ENCODE data around the gene KCND3. TPM values are rescaled to one million over a fixed set of nuclear protein-coding genes. Genes with fewer than 3 reads are reported as not detected.

KCND3 gene
- total RNA-seq, 2 experiments from 2014 or later: not detected

DNA sequence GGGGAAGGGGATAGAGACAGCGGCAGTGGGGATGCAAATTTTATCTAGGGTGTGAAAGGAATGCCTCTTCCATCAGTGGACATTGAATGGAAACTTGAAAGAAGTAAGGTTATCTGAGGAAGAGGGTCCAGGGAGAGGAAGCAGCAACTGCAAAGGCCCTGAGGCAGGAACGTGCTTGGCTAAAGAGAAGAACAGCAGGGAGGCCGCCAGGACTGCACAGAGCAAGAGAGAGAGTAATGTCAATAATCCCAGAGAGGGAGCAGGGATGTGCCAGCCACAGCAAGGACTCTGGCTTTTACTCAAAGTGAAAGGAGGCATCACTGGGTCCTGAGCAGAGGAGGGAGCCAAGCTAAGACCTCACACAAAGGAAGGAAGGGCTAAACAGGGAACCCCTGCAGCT lies 50.9 kb downstream of the KCND3 start:
- ATAC-seq (ENCODE audit: low read depth) (no peak), DNase-seq (no peak)
- H3K4me1 Mint-ChIP-seq: no peaks in the 10 kb centered on the region
- POLR2A ChIA-PET: no interaction called here
- peaks cover 2% of the 10 kb centered on the region for H3K27me3 Mint-ChIP-seq
- no peak overlapping the region for H3K4me3 Mint-ChIP-seq
- no peak overlapping the region for H3K27ac Mint-ChIP-seq
- H3K9me3 Mint-ChIP-seq: no peaks in the 10 kb centered on the region
- no peaks in the 10 kb centered on the region for H3K36me3 Mint-ChIP-seq

DNA sequence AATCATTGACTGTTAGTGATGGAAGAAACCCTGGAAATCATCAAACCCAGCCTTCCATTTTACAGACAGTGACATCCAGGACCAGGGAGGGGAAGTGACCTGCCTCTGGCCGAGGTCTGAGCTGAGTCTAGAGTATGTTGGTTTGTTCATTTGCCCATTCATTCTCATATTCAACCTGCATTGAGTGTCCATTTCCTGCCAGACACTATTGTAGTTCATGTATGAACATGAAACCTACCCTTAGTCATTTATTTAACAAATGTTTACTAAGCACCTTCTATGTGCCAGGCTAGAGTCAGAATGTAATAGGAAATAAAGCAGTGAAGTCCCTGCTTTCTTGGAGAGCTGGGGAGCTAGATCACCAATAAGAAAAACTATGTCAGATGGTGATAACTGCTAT lies 51.3 kb downstream of the KCND3 start:
- no peak overlapping the region for H3K4me3 Mint-ChIP-seq
- POLR2A ChIA-PET: no interaction called here
- no peaks in the 10 kb centered on the region for H3K4me1 Mint-ChIP-seq
- H3K36me3 Mint-ChIP-seq: no peaks in the 10 kb centered on the region
- no peaks in the 10 kb centered on the region for H3K9me3 Mint-ChIP-seq
- no peak overlapping the region for H3K27ac Mint-ChIP-seq
- DNase-seq (no peak), ATAC-seq (ENCODE audit: low read depth) (no peak)
- peaks cover 2% of the 10 kb centered on the region for H3K27me3 Mint-ChIP-seq

DNA sequence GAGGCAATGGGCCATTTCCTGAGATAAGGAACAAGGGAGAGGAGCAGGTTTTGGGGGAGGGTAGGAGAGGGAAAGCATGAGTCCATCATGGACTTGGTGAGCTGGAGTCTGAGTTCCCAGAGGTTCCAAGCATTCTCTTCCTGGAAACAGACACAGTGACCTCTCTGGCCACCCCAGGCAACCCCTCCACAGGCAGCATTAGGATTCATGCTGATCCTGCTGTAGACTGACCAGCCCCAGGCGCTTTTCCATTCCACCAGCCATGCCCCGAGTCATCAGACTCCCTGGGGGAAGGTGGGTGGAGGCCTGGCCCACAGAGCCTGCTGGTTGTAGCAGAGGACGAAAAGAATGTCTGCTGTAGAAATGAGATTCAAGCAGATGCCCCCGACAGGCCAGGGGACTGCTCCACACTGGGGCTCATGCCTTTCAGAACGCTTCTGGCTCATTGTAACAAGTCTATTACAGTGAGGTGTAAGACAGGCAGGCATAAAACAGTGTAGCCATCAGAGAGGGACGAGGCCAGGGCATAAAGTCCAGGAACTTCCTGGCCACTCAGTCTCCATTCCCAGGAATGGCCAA lies 52.2 kb downstream of the KCND3 start:
- no peaks in the 10 kb centered on the region for H3K9me3 Mint-ChIP-seq
- POLR2A ChIA-PET: no interaction called here
- no peak overlapping the region for H3K4me3 Mint-ChIP-seq
- peaks cover 2% of the 10 kb centered on the region for H3K27me3 Mint-ChIP-seq
- no peaks in the 10 kb centered on the region for H3K36me3 Mint-ChIP-seq
- no peak overlapping the region for H3K27ac Mint-ChIP-seq
- ATAC-seq (ENCODE audit: low read depth): no peak
- no peak for DNase-seq
- no peaks in the 10 kb centered on the region for H3K4me1 Mint-ChIP-seq

DNA sequence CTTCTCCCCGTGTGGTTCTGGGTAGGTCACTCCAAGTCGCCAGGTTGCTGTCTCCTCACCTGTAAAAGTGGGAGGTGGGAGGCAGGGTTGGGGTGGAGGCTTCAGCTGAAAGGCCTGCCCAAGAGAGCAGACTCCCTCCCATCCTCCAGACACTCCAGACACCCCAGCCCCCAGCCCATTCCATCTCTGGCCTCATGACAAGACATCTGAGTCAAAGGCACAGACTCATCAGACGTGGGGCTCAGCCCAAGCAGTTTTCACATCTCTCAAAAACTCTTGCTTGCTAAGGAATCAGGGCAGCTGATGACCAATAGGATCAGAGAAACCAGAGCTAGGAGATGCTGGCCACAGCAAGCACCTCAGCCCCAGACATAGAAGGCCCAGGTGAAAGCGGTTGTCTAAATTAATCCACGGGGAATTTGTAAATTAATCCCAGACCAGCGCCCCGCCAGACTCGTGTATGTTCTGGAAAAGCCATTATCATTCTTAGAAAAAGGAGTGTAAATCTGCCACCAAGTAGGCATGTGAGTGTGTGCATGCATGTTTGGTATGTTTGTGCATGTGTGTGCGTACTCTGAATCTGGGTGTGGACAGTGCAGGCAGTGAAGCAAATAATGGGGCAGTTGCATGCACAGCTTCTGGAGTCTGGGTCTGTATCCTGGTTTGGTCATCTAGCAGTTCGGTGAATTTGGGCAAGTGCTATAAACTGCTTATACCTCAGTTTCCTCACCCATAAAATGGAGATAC lies 55.2 kb downstream of the KCND3 start:
- H3K9me3 Mint-ChIP-seq: no peaks in the 10 kb centered on the region
- no peak for DNase-seq
- POLR2A ChIA-PET: no interaction called here
- no peaks in the 10 kb centered on the region for H3K36me3 Mint-ChIP-seq
- no peak for ATAC-seq (ENCODE audit: low read depth)
- peaks cover 2% of the 10 kb centered on the region for H3K27me3 Mint-ChIP-seq
- H3K4me3 Mint-ChIP-seq: no peak overlapping the region
- no peaks in the 10 kb centered on the region for H3K4me1 Mint-ChIP-seq
- no peak overlapping the region for H3K27ac Mint-ChIP-seq

DNA sequence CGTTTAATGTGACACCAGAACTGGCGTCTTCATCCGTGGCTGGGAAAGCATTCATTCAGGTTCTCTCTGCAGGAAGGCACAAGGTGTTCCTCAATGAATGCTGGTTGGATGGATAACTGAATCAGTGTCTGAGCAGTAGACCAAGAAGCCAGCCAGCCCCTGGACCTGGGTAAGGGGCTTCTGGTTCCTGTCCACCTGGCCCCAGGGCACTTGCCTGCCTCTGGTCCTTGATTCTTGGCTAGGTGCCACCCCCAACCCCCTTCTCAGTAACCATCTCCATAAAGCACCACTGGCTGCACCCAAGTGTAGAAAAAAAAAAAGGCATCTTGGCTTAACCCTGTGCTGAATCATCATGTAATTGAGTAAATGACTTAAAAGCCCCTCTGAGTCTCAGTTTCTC lies 59.1 kb downstream of the KCND3 start:
- Mint-ChIP-seq H3K4me1 (no peaks in the 10 kb centered on the region), H3K27me3 (peaks cover 5% of the 10 kb centered on the region), H3K27ac (no peak overlapping the region), H3K4me3 (no peak overlapping the region), H3K36me3 (no peaks in the 10 kb centered on the region), H3K9me3 (no peaks in the 10 kb centered on the region)
- ATAC-seq (ENCODE audit: low read depth): no peak
- POLR2A ChIA-PET: no interaction called here
- no peak for DNase-seq

DNA sequence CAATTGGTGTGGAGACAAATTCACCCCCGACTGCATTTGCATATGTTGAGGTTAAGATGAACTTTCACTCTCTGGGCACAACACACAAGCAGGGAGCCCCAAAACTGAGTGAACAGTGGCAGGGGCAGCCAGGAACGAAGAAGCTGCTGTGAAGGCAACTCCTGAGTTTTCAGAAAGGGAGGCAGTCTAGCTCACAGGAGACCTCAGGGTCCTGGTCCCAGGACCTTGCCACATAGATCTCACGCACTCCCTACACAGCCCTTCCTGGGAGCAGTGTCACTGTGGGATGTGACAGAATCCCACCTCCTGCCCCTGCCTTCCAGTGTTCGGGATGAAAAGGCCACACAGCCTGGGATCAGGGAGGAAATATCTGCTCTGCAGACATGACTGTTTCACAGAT lies 60.9 kb downstream of the KCND3 start:
- ATAC-seq (ENCODE audit: low read depth): no peak
- H3K27me3 Mint-ChIP-seq: peaks cover 4% of the 10 kb centered on the region
- POLR2A ChIA-PET: no interaction called here
- no peaks in the 10 kb centered on the region for H3K36me3 Mint-ChIP-seq
- DNase-seq: no peak
- H3K27ac Mint-ChIP-seq: no peak overlapping the region
- H3K9me3 Mint-ChIP-seq: no peaks in the 10 kb centered on the region
- H3K4me3 Mint-ChIP-seq: no peak overlapping the region
- H3K4me1 Mint-ChIP-seq: no peaks in the 10 kb centered on the region

DNA sequence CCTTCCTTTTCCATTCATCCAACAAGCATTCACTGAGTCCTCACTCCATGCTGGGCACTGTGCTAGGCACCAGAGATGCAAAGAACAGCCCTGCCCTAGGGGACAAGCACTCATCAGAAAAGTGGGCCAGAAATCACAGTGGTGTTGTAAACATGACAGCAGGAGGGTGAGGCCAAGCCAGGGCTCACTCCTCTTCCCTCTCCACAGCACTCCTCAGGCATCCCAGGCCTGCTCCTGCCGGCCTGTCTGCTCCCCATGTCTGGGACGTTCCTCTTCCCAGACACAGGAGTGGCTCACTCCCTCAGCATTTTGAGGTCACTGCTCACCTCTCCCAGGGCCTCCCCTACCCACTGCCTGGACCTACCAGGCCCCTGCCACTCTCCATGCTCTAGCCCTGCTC lies 61.8 kb downstream of the KCND3 start:
- ATAC-seq (ENCODE audit: low read depth) (no peak), DNase-seq (no peak)
- no peak overlapping the region for H3K27ac Mint-ChIP-seq
- no peaks in the 10 kb centered on the region for H3K4me1 Mint-ChIP-seq
- H3K36me3 Mint-ChIP-seq: no peaks in the 10 kb centered on the region
- H3K9me3 Mint-ChIP-seq: no peaks in the 10 kb centered on the region
- H3K27me3 Mint-ChIP-seq: peaks cover 4% of the 10 kb centered on the region
- no peak overlapping the region for H3K4me3 Mint-ChIP-seq
- POLR2A ChIA-PET: no interaction called here

DNA sequence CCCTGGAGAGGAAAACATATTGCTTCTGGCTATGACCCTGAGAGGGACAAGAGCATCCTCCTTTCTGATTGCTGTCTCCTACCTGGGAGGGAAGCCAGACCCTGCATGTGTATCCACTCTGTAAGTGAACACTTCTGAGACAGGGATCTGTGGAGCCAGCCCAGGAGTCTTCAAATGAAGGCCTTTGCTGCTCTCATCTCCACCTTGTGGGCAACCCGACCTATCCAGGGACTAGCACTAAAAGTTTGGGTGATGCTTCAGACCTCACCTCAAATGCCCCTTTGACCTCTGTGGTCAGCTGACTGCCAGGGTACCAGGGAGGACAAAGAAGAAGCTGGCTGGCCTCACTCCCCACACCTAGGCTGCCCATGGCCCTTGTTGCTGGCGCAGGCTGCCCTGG lies 64.7 kb downstream of the KCND3 start:
- ATAC-seq (ENCODE audit: low read depth) (no peak), DNase-seq (no peak)
- POLR2A ChIA-PET: no interaction called here
- no peaks in the 10 kb centered on the region for H3K4me1 Mint-ChIP-seq
- H3K27ac Mint-ChIP-seq: no peak overlapping the region
- peaks cover 12% of the 10 kb centered on the region for H3K27me3 Mint-ChIP-seq
- no peak overlapping the region for H3K4me3 Mint-ChIP-seq
- no peaks in the 10 kb centered on the region for H3K9me3 Mint-ChIP-seq
- H3K36me3 Mint-ChIP-seq: no peaks in the 10 kb centered on the region

DNA sequence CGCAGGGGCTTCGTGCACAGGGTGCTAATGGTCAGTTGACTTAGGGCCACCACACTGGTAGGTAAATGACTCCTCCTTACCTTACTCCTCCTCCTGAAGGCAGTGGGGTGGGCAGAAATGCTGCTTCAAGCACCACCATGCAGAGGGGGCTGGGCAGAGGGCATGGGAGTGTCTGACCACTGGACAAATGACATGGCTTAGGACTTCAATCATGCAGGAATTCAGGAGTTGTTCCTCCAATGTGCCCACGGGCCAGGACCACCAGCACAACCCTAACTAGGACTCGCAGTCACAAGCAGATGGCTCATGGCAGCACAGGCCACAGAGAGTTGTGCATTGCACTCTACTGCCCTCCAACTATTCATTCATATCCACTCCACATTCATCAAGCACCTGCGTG lies 65.7 kb downstream of the KCND3 start:
- H3K36me3 Mint-ChIP-seq: no peaks in the 10 kb centered on the region
- no peak overlapping the region for H3K4me3 Mint-ChIP-seq
- DNase-seq (no peak), ATAC-seq (ENCODE audit: low read depth) (no peak)
- no peaks in the 10 kb centered on the region for H3K9me3 Mint-ChIP-seq
- no peaks in the 10 kb centered on the region for H3K4me1 Mint-ChIP-seq
- POLR2A ChIA-PET: no interaction called here
- H3K27ac Mint-ChIP-seq: no peak overlapping the region
- peaks cover 12% of the 10 kb centered on the region for H3K27me3 Mint-ChIP-seq

DNA sequence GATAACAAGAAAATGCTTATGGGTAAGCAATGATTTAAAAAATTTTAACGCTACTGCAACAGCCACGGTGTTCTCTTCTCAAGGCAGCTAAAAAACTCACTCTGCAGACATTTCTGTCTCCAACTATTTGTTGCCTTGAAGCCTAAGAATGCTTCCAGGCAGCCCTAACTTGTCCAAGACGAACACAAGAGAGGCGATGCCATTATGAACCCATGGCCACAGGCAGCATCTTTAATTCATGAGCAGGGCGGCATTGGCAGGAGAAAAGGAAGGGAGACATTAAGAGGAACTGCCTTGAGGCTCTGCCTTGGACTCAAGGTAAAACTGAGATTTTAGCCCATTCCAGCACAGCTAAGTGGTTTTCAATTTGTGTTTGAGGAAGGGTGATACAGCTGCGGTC lies 67.5 kb downstream of the KCND3 start:
- H3K27me3 Mint-ChIP-seq: peaks cover 17% of the 10 kb centered on the region
- no peaks in the 10 kb centered on the region for H3K9me3 Mint-ChIP-seq
- DNase-seq: no peak
- no peak for ATAC-seq (ENCODE audit: low read depth)
- POLR2A ChIA-PET: no interaction called here
- no peaks in the 10 kb centered on the region for H3K4me1 Mint-ChIP-seq
- no peak overlapping the region for H3K4me3 Mint-ChIP-seq
- no peak overlapping the region for H3K27ac Mint-ChIP-seq
- no peaks in the 10 kb centered on the region for H3K36me3 Mint-ChIP-seq

DNA sequence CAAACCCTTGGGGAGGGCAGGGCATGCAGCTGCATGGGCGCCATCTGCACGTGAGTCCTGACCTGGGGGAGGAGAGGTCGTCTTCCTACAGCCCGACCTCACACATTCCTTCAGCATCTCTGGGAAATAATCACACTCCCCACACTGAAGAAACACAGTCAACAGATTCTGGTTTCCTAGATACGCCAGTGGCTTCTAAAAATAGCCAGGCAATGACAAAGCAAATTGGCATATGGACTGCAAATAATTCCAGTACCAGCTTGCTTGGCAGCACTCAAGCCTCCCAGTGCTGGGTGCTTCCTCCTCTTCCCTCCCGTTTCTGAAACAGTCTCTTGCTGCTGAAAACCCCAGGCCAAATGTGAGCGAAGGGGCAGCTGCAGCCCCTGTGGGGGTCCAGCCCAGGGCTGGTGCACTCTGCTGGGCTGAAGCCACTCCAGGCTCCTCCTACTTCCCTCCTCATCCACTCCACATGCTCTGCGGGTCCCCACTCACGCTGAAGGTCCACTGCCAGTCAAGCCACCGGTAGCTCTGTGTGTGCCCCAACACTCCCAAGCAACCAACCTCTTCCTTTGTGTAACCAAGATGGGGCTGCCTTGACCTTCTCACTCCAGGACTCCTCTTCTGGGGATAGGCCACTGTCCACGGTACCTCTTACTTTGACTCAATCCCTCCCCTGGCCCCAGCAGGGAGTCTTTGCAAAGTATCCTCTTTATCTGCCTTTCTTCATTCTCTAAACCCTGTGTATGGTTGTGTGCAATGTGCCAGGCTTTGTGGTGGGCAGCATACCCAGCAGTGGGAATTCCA lies 69.0 kb downstream of the KCND3 start:
- no peak for DNase-seq
- POLR2A ChIA-PET: no interaction called here
- Mint-ChIP-seq H3K4me3 (no peak overlapping the region), H3K27ac (no peak overlapping the region), H3K27me3 (peaks cover 16% of the 10 kb centered on the region), H3K9me3 (no peaks in the 10 kb centered on the region), H3K36me3 (no peaks in the 10 kb centered on the region), H3K4me1 (no peaks in the 10 kb centered on the region)
- ATAC-seq (ENCODE audit: low read depth): no peak

DNA sequence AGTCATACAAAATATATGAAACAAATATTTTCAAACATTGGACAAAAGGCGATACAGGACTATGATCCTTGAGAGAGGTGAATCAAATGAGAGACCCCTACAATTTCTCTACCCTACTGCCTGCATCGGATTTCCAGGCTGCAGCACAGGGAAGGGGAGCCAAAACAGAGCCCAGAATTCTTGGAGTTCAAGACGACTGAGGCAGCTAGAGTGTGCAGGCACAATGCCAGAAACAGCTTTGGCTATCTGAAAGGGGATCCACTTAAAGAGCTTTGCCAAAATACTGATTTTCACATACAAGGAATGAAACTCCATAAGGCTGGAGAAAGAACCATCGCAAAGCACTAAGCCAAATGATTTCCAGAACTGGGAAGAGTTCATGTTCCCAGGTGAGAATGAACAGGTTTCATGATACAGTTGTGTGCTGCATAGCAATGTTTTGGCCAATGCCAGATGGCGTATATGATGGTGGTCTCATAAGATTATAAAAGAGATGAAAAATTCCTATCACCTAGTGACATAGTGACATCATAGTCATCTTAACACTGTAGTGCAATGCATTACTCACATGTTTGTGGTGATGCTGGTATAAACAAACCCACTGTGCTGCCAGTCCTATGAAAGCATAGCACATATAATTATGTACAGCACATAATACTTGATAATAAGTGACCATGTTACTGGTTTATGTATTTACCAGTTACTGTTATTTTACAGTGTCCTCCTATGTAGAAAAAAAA lies 77.5 kb downstream of the KCND3 start:
- Mint-ChIP-seq H3K36me3 (no peaks in the 10 kb centered on the region), H3K4me3 (no peak overlapping the region), H3K4me1 (no peaks in the 10 kb centered on the region), H3K27ac (no peak overlapping the region), H3K9me3 (no peaks in the 10 kb centered on the region), H3K27me3 (peaks cover 24% of the 10 kb centered on the region)
- POLR2A ChIA-PET: no interaction called here
- DNase-seq: no peak
- no peak for ATAC-seq (ENCODE audit: low read depth)

DNA sequence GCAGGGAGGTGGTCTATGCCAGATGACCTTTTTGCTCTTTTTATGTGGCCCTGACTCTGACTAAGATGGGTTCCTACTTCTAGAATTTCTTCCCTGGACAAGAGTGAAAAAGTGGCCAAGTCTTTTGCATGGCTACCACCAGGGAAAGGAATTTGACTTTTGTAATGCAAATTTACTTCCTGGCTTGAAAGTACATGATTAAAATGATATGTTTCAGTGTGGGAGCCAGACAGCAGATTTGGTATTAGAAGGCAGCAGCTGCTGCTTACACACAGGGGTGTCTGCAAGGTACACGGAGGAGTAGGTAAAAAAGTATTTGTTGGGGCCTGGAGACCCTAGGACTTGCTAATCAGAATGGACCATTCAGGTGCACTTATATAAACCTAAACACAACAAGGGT lies 78.4 kb downstream of the KCND3 start:
- no peak overlapping the region for H3K27ac Mint-ChIP-seq
- POLR2A ChIA-PET: no interaction called here
- no peak overlapping the region for H3K4me3 Mint-ChIP-seq
- H3K27me3 Mint-ChIP-seq: peaks cover 24% of the 10 kb centered on the region
- H3K4me1 Mint-ChIP-seq: no peaks in the 10 kb centered on the region
- no peaks in the 10 kb centered on the region for H3K36me3 Mint-ChIP-seq
- ATAC-seq (ENCODE audit: low read depth): no peak
- no peaks in the 10 kb centered on the region for H3K9me3 Mint-ChIP-seq
- no peak for DNase-seq
